ENCODE measurements around the gene MRRF. TPM values are rescaled to one million over a fixed set of nuclear protein-coding genes. Genes with fewer than 3 reads are reported as not detected.

MRRF gene
- polyA plus RNA-seq, 1 donor (not counting 4 experiments of a cell fraction or from before 2014, with no cell fraction given) = 82.6 TPM

- Histone ChIP-seq H2AFZ (ENCODE audit: control insufficient read depth, low read length) (no peak overlapping the region), H3K79me2 (ENCODE audit: control insufficient read depth, insufficient read depth, low read length) (no peaks in the 10 kb centered on the region), H3K4me1 (ENCODE audit: control insufficient read depth, extremely low read depth, insufficient read depth, low read length) (peaks cover 9% of the 10 kb centered on the region), H3K9me1 (ENCODE audit: control insufficient read depth, extremely low read depth, insufficient read depth, low read length) (no peaks in the 10 kb centered on the region), H3K27me3 (ENCODE audit: control insufficient read depth, extremely low read depth, insufficient read depth, low read length) (peaks cover 98% of the 10 kb centered on the region), H4K20me1 (ENCODE audit: control insufficient read depth, extremely low read depth, insufficient read depth, low read length) (peaks cover 3% of the 10 kb centered on the region), H3K9ac (ENCODE audit: control insufficient read depth, extremely low read depth, insufficient read depth, low read length) (no peak overlapping the region), H3K9me3 (ENCODE audit: control insufficient read depth, low read depth, low read length) (no peaks in the 10 kb centered on the region), H3K27ac (ENCODE audit: control insufficient read depth, insufficient read depth, low read length) (no peak overlapping the region), H3K4me2 (ENCODE audit: control insufficient read depth, extremely low read depth, insufficient read depth, low read depth, low read length) (no peak overlapping the region), H3K4me3 (ENCODE audit: control insufficient read depth in 2 of 3, extremely low read depth in 1 of 3, insufficient read depth in 2 of 3, low read depth in 1 of 3, low read length in 3 of 3) (no peak overlapping the region), H3K36me3 (ENCODE audit: control insufficient read depth in 2 of 2, extremely low read depth in 1 of 2, insufficient read depth in 2 of 2, low read length in 2 of 2) (no peaks in the 10 kb centered on the region)
- dilution Hi-C loops (cut with MboI; ENCODE audit: extremely low pct_ligation_motif_present, low sequenced_read_pairs) = no loop called here
- FAIRE-seq (no peak), DNase-seq (ENCODE audit: low read depth, low spot score) (no peak)
- TF ChIP-seq CTCF (optimal IDR thresholded peaks at IDR 0.05 in 1 of 3, IDR thresholded peaks at IDR 0.05 in 1 of 3, conservative IDR thresholded peaks at IDR 0.05 in 1 of 3; ENCODE audit: extremely low read depth in 1 of 3, insufficient read depth in 2 of 3, low read length in 3 of 3) = no peak
- peak; percentile 90 for TF ChIP-seq EZH2 (IDR thresholded peaks at IDR 0.05; ENCODE audit: low read length)
These were observed 37.7 kb upstream of the MRRF start for GRCh38 chr9:122226758-122227574.

GRCh38 chr9:122227575-122227900 is 37.1 kb upstream of the MRRF start:
- Histone ChIP-seq H3K9me3 (ENCODE audit: control insufficient read depth, low read depth, low read length) (no peaks in the 10 kb centered on the region), H3K4me3 (ENCODE audit: control insufficient read depth in 2 of 3, extremely low read depth in 1 of 3, insufficient read depth in 2 of 3, low read depth in 1 of 3, low read length in 3 of 3) (no peak overlapping the region), H3K27me3 (ENCODE audit: control insufficient read depth, extremely low read depth, insufficient read depth, low read length) (peaks cover 96% of the 10 kb centered on the region), H3K9me1 (ENCODE audit: control insufficient read depth, extremely low read depth, insufficient read depth, low read length) (no peaks in the 10 kb centered on the region), H3K36me3 (ENCODE audit: control insufficient read depth in 2 of 2, extremely low read depth in 1 of 2, insufficient read depth in 2 of 2, low read length in 2 of 2) (no peaks in the 10 kb centered on the region), H2AFZ (ENCODE audit: control insufficient read depth, low read length) (no peak overlapping the region), H3K79me2 (ENCODE audit: control insufficient read depth, insufficient read depth, low read length) (no peaks in the 10 kb centered on the region), H3K27ac (ENCODE audit: control insufficient read depth, insufficient read depth, low read length) (no peak overlapping the region), H3K4me1 (ENCODE audit: control insufficient read depth, extremely low read depth, insufficient read depth, low read length) (peaks cover 9% of the 10 kb centered on the region), H3K9ac (ENCODE audit: control insufficient read depth, extremely low read depth, insufficient read depth, low read length) (no peak overlapping the region), H4K20me1 (ENCODE audit: control insufficient read depth, extremely low read depth, insufficient read depth, low read length) (peaks cover 3% of the 10 kb centered on the region), H3K4me2 (ENCODE audit: control insufficient read depth, extremely low read depth, insufficient read depth, low read depth, low read length) (peak overlapping the region; percentile 51)
- dilution Hi-C loops (cut with MboI; ENCODE audit: extremely low pct_ligation_motif_present, low sequenced_read_pairs) = no loop called here
- TF ChIP-seq CTCF (optimal IDR thresholded peaks at IDR 0.05 in 1 of 3, IDR thresholded peaks at IDR 0.05 in 1 of 3, conservative IDR thresholded peaks at IDR 0.05 in 1 of 3; ENCODE audit: extremely low read depth in 1 of 3, insufficient read depth in 2 of 3, low read length in 3 of 3) = no peak
- TF ChIP-seq EZH2 (IDR thresholded peaks at IDR 0.05; ENCODE audit: low read length) = peak; percentile 66
- DNase-seq (ENCODE audit: low read depth, low spot score) (no peak), FAIRE-seq (no peak)

All from keratinocyte (primary cell).